Measurements from ENCODE around the gene KRTAP10-7.
"Not testable (repeated sequence)": the region's sequence is repeated elsewhere in the genome, so short reads cannot be mapped to it uniquely, and the experiment has no call there.

Gene KRTAP10-7

GRCh38 chr21:44571296-44571695, 29.1 kb upstream of the KRTAP10-7 start:
- in situ Hi-C loops (cut with HindIII; ENCODE audit: low sequenced_read_pairs): no loop called here

GRCh38 chr21:44571844-44572782, 28.3 kb upstream of the KRTAP10-7 start:
- in situ Hi-C loops (cut with HindIII; ENCODE audit: low sequenced_read_pairs): no loop called here

- in situ Hi-C loops (cut with HindIII; ENCODE audit: low sequenced_read_pairs): no loop called here
These were observed 27.3 kb upstream of the KRTAP10-7 start for GRCh38 chr21:44572959-44573583.

GRCh38 chr21:44573630-44574456, 26.6 kb upstream of the KRTAP10-7 start, which contains the start of gene KRTAP10-4:
Gene KRTAP10-4 (plus strand): TSS chr21:44573729. CDS start chr21:44573759, 30 bp downstream.
- in situ Hi-C loops (cut with HindIII; ENCODE audit: low sequenced_read_pairs): not testable (repeated sequence)

GRCh38 chr21:44574457-44575306, 25.7 kb upstream of the KRTAP10-7 start:
- in situ Hi-C loops (cut with HindIII; ENCODE audit: low sequenced_read_pairs): no loop called here

- in situ Hi-C loops (cut with HindIII; ENCODE audit: low sequenced_read_pairs): no loop called here
These were observed 24.9 kb upstream of the KRTAP10-7 start for GRCh38 chr21:44575307-44576024.

- in situ Hi-C loops (cut with HindIII; ENCODE audit: low sequenced_read_pairs): no loop called here
These were observed 24.4 kb upstream of the KRTAP10-7 start for GRCh38 chr21:44576025-44576420.

GRCh38 chr21:44578371-44579055, 21.9 kb upstream of the KRTAP10-7 start:
- in situ Hi-C loops (cut with HindIII; ENCODE audit: low sequenced_read_pairs): no loop called here

- in situ Hi-C loops (cut with HindIII; ENCODE audit: low sequenced_read_pairs): no loop called here
These were observed 21.2 kb upstream of the KRTAP10-7 start for GRCh38 chr21:44579056-44579832.

- in situ Hi-C loops (cut with HindIII; ENCODE audit: low sequenced_read_pairs): no loop called here
These were observed 20.6 kb upstream of the KRTAP10-7 start for GRCh38 chr21:44579833-44580144.

- in situ Hi-C loops (cut with HindIII; ENCODE audit: low sequenced_read_pairs): not testable (repeated sequence)
These were observed 20.1 kb upstream of the KRTAP10-7 start, which contains the start of gene KRTAP10-5 for GRCh38 chr21:44580231-44580821. Gene KRTAP10-5 (minus strand): TSS chr21:44580604. CDS start chr21:44580578, 26 bp downstream.

- in situ Hi-C loops (cut with HindIII; ENCODE audit: low sequenced_read_pairs): no loop called here
These were observed 19.2 kb upstream of the KRTAP10-7 start for GRCh38 chr21:44581158-44581557.

GRCh38 chr21:44582055-44582454, 18.3 kb upstream of the KRTAP10-7 start:
- in situ Hi-C loops (cut with HindIII; ENCODE audit: low sequenced_read_pairs): no loop called here

- in situ Hi-C loops (cut with HindIII; ENCODE audit: low sequenced_read_pairs): no loop called here
These were observed 17.2 kb upstream of the KRTAP10-7 start for GRCh38 chr21:44583089-44583799.

- in situ Hi-C loops (cut with HindIII; ENCODE audit: low sequenced_read_pairs): no loop called here
These were observed 16.6 kb upstream of the KRTAP10-7 start for GRCh38 chr21:44583800-44584147.

GRCh38 chr21:44585892-44586291, 14.5 kb upstream of the KRTAP10-7 start:
- in situ Hi-C loops (cut with HindIII; ENCODE audit: low sequenced_read_pairs): no loop called here

- in situ Hi-C loops (cut with HindIII; ENCODE audit: low sequenced_read_pairs): no loop called here
These were observed 11.3 kb upstream of the KRTAP10-7 start for GRCh38 chr21:44589094-44589493.
